Esophagus muscularis mucosa (tissue), 4 donors: ENCODE measurements around the gene HDGFL1. TPM values are rescaled to one million over a fixed set of nuclear protein-coding genes. Genes with fewer than 3 reads are reported as not detected.

Source experiments
- DNase-seq: peaks from one replicate; pipeline ENCODE4 v3.0.0-alpha.2; 2017; ENCODE audit errors: extremely low spot score
- H3K27ac ChIP-seq, 4 donors: fragments of 200-600 bp; sonication (generic); replicated peaks in 1 of 4; 1 replicate in 3 of 4; 2 replicates in 1 of 4; pipeline ENCODE4 v1.5.1; 2016 to 2019; ENCODE audit warnings: mild to moderate bottlenecking in 1 of 4
- H3K27me3 ChIP-seq, 4 donors: fragments of 200-600 bp; sonication (generic); one replicate each; pipeline versions ENCODE4 v1.5.1 to v1.6.0; 2016 to 2019
- H3K36me3 ChIP-seq, 4 donors: fragments of 200-600 bp; sonication (generic); one replicate each; pipeline ENCODE4 v1.5.1; 2016 to 2019
- H3K4me1 ChIP-seq, 4 donors: fragments of 200-600 bp; sonication (generic); one replicate each; pipeline ENCODE4 v1.5.1; 2016 to 2019
- H3K4me3 ChIP-seq, 4 donors: fragments of 200-600 bp; sonication (generic); 1 replicate in 2 of 4; 2 replicates in 2 of 4; pipeline ENCODE4 v1.5.1; 2016 to 2019; ENCODE audit warnings: mild to moderate bottlenecking in 4 of 4, moderate library complexity in 1 of 4
- H3K9me3 ChIP-seq, 4 donors: fragments of 200-600 bp; sonication (generic); 1 replicate in 3 of 4; 2 replicates in 1 of 4; pipeline ENCODE4 v1.5.1; 2016 to 2019
- CTCF ChIP-seq, 3 experiments: fragments of 200-600 bp in 2 of 3; fragments of 450-650 bp in 1 of 3; sonication (generic) in 2 of 3; IDR thresholded peaks; one replicate each; pipeline ENCODE4 v1.5.1; 2017 to 2019; ENCODE audit warnings: antibody characterized with exemption in 3 of 3, mild to moderate bottlenecking in 2 of 3, moderate library complexity in 1 of 3
- EP300 ChIP-seq: sonication (generic); formaldehyde crosslinking; IDR thresholded peaks from one replicate; pipeline ENCODE4 v1.6.1; 2017; ENCODE audit warnings: antibody characterized with exemption
- POLR2A ChIP-seq: fragments of 450-650 bp; IDR thresholded peaks from one replicate; pipeline ENCODE4 v1.6.1; 2017; ENCODE audit warnings: antibody characterized with exemption, moderate library complexity, mild to moderate bottlenecking, low read depth
- POLR2AphosphoS5 ChIP-seq, 2 donors: sonication (generic); formaldehyde crosslinking; IDR thresholded peaks; one replicate each; pipeline ENCODE4 v1.6.1; 2017; ENCODE audit warnings: antibody characterized with exemption in 2 of 2
- WGBS: methylation state at CpG from one replicate; pipeline ENCODE4 v1.1.5; 2018; 5-methylcytosine and 5-hydroxymethylcytosine counted together
- intact Hi-C: fragments of 100-400 bp; cut with DNase I; formaldehyde crosslinking; loops from one replicate; pipeline ENCODE4 v1.15.1; 2023
- total RNA-seq, 4 donors: library from RNA; depleted of rRNA; stranded (reverse); fragments of >200 nt; gene quantifications; one replicate each; pipeline versions ENCODE4 v1.1.0 to v1.2.1, GENCODE V29; 2016

Gene HDGFL1
- total RNA-seq, 4 donors from 2014 or later: not detected

GRCh38 chr6:22589118-22589517 is 19.8 kb downstream of the HDGFL1 start:
- DNase-seq: no peak
- H3K27ac ChIP-seq: no peak overlapping the region
- no peaks in the 10 kb centered on the region for H3K36me3 ChIP-seq
- no peaks in the 10 kb centered on the region for H3K27me3 ChIP-seq
- H3K9me3 ChIP-seq: no peaks in the 10 kb centered on the region
- no peaks in the 10 kb centered on the region for H3K4me1 ChIP-seq
- TF ChIP-seq CTCF (IDR thresholded peaks at IDR 0.05) (no peak), EP300 (no peak), POLR2A (no peak), POLR2AphosphoS5 (IDR thresholded peaks at IDR 0.05) (no peak)
- H3K4me3 ChIP-seq: no peak overlapping the region
- intact Hi-C loops: no loop called here

GRCh38 chr6:22590423-22590822 is 21.1 kb downstream of the HDGFL1 start:
- intact Hi-C loops: no loop called here
- TF ChIP-seq EP300 (no peak), CTCF (IDR thresholded peaks at IDR 0.05) (no peak), POLR2AphosphoS5 (IDR thresholded peaks at IDR 0.05) (no peak), POLR2A (no peak)
- Histone ChIP-seq H3K4me1 (no peaks in the 10 kb centered on the region), H3K9me3 (no peaks in the 10 kb centered on the region), H3K27ac (no peak overlapping the region), H3K27me3 (no peaks in the 10 kb centered on the region), H3K4me3 (no peak overlapping the region), H3K36me3 (no peaks in the 10 kb centered on the region)
- no peak for DNase-seq
- 57% methylated on average over 4 of the region's 4 CpGs for WGBS

GRCh38 chr6:22593895-22594294 is 24.5 kb downstream of the HDGFL1 start:
- Histone ChIP-seq H3K27ac (no peak overlapping the region), H3K36me3 (no peaks in the 10 kb centered on the region), H3K4me3 (no peak overlapping the region), H3K9me3 (no peaks in the 10 kb centered on the region), H3K27me3 (no peaks in the 10 kb centered on the region), H3K4me1 (no peaks in the 10 kb centered on the region)
- DNase-seq: no peak
- 88% methylated on average over 3 of the region's 3 CpGs for WGBS
- intact Hi-C loops: no loop called here
- TF ChIP-seq EP300 (no peak), POLR2A (no peak), CTCF (IDR thresholded peaks at IDR 0.05) (no peak), POLR2AphosphoS5 (IDR thresholded peaks at IDR 0.05) (no peak)

- Histone ChIP-seq H3K36me3 (no peaks in the 10 kb centered on the region), H3K27me3 (no peaks in the 10 kb centered on the region), H3K9me3 (no peaks in the 10 kb centered on the region), H3K4me3 (no peak overlapping the region), H3K27ac (no peak overlapping the region), H3K4me1 (peaks cover 0 to 13% (median 0%) of the 10 kb centered on the region in 4 donors)
- no peak for DNase-seq
- no peak for TF ChIP-seq EP300
- no peak for TF ChIP-seq CTCF (IDR thresholded peaks at IDR 0.05)
- TF ChIP-seq POLR2AphosphoS5 (IDR thresholded peaks at IDR 0.05): no peak
- no peak for TF ChIP-seq POLR2A
- intact Hi-C loops: no loop called here
These were observed 26.6 kb downstream of the HDGFL1 start for GRCh38 chr6:22596011-22596410.

- intact Hi-C loops: no loop called here
- no peak overlapping the region for H3K27ac ChIP-seq
- no peaks in the 10 kb centered on the region for H3K9me3 ChIP-seq
- WGBS: 82% methylated on average over 4 of the region's 4 CpGs
- no peak for DNase-seq
- peaks cover 0 to 13% (median 0%) of the 10 kb centered on the region in 4 donors for H3K4me1 ChIP-seq
- TF ChIP-seq POLR2AphosphoS5 (IDR thresholded peaks at IDR 0.05) (no peak), CTCF (IDR thresholded peaks at IDR 0.05) (no peak), EP300 (no peak), POLR2A (no peak)
- no peak overlapping the region for H3K4me3 ChIP-seq
- no peaks in the 10 kb centered on the region for H3K36me3 ChIP-seq
- no peaks in the 10 kb centered on the region for H3K27me3 ChIP-seq
These were observed 29.0 kb downstream of the HDGFL1 start for GRCh38 chr6:22598339-22598738.
